HG03571 (cell line): ENCODE data around the gene NPW.
"Not testable (repeated sequence)": the region's sequence is repeated elsewhere in the genome, so short reads cannot be mapped to it uniquely, and the experiment has no call there.

Experiments used
- ATAC-seq: cut with Tn5 transposase; IDR thresholded peaks from one replicate; pipeline ENCODE4 v1.9.1; 2021; ENCODE audit not compliant: unreplicated experiment

The NPW gene

GRCh38 chr16:2019921-2020831 lies 591 bp downstream of the NPW start:
- no peak for ATAC-seq

GRCh38 chr16:2022723-2023091 lies 3.1 kb downstream of the NPW start:
- no peak for ATAC-seq

DNA sequence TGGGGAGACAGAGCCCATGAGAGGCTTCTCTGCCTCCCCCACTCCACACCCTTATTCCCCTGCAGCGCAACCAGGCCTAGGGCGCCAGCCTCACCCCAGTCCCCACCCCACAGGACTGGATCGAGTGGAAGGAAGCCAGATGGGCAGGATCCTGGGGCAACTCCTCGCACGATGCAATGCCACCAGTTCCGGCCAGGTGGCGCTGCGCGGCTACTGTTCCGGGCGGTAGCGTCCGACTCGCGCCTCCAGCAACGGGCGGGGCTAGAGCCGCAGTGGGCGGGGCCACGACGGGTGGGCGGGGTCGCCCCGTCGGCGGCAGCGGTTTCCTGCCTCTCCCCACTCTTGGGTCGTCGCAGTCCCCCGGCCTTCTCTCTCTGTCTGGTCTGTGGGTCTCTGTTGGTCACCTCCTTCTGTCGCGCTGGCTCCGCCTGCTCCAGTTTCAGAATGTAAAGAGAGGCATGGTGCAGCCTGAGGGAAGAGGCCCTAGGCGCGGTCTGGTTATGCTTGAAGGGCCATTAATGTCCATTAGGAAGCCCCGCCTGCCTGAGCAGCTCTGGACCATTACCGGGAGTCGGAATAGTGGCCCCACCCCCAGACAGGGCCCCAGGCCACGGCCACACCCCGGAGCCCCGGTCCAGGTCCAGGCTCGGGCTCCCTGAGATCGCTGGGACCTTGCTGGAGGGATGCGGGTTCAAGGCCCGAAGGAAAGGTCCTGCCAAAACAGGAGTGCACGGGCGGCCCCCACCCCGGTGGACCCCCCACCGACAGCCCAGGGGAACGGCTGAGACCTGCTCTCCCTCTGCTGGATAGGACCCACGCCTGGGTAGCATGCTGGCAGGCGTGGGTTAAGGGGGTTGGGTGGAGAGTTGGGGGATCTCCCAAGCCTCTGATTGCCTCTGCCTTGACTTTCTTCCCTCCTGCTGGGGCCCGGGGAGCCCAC lies 3.8 kb downstream of the NPW start:
- ATAC-seq, result peak; percentile 57

DNA sequence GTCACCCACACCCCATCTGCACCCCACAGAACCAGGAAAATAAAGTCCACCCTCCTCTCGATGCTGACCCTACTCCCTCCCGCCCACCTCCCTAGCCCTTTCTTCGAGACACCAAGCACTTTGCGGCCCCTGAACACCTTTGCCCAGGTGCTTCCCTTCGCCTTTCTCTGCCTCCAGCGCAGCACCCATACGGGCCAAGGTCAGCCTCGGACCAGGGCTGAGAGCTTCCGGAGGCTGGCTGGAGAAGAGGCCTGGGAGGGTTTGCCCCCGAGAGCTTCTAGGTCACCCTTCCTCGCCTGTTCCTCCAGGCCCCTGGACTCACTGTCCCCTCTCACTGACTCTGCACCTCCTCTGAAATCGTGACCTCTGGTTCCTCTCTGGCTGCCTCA lies 4.4 kb downstream of the NPW start:
- no peak for ATAC-seq

DNA sequence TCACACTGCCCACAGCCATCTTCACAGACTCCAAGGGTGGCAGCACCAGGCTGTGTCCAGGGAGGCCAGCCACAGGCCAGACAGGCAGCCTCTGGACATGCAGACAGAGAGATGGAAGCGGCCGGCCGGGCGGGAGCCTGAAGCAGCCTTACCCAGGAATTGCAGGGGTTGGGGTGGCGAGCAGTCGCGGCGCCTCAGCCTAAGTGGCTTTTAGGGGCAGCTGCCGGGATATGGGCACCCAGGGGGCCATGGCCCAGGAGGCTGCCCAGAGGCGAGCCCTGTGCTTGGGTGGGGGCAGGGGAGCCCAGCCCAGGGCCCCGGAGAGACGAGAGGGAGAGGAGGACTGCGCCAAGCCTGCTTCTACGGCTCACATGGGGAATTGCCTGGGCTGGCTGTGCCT lies 5.7 kb downstream of the NPW start:
- ATAC-seq, result no peak

DNA sequence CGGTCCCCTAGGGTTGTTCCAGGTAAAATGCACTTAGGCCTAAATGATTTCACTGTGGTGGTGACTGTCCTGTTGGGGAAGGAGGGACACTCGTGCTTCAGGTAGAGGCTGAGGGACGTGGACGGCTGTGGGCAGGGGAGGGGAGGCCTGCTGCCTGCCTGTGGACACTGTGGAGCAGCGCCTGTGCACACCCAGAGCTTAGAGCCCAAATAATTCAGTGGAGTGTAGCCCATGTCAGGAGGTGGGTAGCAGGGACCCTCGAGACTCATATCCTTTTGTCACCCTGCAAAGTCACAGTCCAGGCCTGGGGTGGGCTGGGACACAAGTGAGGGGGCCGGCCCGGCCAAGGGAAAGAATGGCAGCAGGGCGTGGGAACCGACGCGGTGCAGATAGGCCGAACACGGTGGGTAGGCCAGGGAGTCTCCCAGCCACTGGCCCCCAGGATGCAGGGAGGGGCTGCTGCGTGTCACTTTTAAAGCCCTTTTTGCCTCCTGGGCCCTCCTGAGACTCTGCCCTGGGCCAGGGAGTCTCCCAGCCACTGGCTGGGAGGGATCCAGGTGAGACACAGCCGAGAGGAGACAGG lies 6.4 kb downstream of the NPW start:
- no peak for ATAC-seq

DNA sequence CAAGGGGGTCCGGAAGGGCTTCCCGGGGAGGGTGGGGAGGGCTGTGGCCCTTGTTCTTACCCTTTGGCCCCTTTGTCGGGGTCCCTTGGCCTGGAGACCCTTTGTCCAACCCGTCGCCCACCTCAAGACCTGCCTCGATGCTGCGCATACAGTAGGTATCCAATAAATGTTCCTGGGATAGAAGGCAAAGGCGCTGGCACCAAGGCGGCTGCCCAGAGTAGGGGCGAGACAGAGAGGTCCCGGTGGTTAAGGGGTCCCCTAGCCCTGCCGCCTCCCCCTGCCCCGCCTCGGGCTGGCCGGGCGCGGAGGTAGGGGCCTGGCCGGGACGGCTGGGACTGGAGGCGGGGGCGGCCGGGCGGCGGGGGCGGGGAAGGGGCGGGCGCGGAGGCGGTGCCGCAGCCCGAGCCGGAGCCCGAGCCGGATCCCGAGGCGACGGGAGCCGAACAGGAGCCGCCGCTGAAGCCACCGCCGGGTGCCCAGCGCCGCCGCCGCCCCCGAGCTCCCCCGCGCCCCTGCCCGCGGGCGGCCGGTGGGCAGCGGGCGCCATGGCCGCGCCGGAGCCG lies 7.0 kb downstream of the NPW start, which contains the start of gene NHERF2:
Gene NHERF2 (plus strand): TSS at position 442 of the 563 bp plus-strand sequence. CDS start 104 bp downstream, at position 546.
- no peak for ATAC-seq

GRCh38 chr16:2027024-2028010 lies 7.7 kb downstream of the NPW start:
- no peak for ATAC-seq

DNA sequence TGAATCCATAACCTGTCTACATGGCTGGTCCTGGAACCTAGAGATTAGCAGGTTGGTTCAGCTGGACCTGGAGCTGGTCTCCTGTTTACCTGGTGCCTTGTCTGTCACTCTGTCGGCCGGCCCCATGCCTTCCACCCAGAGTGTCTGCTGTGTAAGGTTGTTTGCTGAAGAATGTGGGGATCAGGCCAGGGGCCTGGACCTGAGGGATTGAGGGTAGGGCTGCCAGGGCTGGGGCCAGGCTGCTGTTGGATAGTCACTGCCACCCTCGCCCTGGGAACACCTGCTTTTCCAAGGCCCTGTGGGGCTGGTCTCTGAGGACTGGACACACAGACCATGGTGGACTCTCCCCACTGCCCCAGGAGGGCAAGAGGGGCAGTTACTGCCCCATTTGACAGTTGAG lies 8.6 kb downstream of the NPW start:
- ATAC-seq, result no peak

- ATAC-seq, result no peak
Measured at GRCh38 chr16:2028620-2029220, 9.1 kb downstream of the NPW start.

DNA sequence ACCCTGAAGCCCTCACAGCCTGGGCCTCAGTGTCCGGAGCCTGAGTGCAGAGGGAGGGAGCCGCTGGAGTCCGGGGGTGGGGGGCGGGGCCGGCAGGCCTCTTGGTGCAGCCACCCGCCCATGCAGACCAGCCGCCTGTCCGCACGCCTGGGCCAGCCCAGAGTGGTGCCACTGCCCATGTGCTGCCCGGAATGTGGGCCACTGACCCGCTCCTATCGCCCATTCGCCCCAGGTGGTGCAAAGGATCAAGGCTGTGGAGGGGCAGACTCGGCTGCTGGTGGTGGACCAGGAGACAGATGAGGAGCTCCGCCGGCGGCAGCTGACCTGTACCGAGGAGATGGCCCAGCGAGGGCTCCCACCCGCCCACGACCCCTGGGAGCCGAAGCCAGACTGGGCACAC lies 9.8 kb downstream of the NPW start:
- no peak for ATAC-seq

DNA sequence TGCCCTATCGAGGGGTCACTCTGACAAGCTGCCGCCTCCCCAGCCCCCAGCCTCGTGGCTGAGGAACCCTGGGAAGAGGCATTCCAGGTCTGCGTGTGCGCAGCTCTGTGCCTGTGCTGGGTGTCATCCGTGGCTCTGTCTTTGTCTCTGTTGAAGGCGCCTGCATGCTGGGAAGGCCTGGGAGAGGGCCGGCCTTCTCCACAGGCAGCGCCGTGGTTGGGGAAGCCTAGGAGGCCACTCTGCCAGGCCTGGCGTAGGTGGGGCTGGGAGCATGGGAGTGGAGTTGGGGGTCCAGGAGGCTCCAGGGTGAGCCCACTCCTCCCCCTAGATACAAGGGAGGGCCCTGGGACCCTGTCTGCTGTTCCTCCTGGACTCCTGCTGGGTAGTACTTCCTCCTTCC lies 10.5 kb downstream of the NPW start:
- ATAC-seq, result no peak

DNA sequence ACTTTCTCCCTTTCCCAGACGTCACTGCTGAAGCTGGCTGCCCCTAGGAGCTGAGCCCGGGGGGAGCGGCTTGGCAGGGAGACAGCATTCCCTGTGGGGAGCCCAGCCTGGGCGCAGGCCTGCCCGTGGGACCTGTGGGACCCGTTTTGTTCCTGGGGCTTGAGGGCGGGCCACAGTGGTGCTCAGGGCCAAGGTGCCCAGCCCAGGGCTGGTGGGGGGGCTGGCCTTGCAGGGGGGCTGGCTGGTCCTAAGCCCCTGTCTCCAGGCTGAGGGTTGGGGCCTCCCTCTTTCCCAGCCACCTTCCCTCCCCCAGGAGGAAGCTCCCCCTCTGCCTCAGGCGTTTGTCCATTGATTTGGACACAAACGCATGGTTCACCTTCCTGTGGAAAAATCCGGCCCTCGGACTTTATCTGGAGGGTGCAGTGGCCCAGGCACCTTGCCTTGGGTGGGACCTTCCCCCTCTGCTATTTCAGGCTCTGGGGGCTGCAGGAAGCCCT lies 11.5 kb downstream of the NPW start:
- ATAC-seq, result no peak

- no peak for ATAC-seq
Measured at GRCh38 chr16:2032285-2033056, 12.9 kb downstream of the NPW start.

DNA sequence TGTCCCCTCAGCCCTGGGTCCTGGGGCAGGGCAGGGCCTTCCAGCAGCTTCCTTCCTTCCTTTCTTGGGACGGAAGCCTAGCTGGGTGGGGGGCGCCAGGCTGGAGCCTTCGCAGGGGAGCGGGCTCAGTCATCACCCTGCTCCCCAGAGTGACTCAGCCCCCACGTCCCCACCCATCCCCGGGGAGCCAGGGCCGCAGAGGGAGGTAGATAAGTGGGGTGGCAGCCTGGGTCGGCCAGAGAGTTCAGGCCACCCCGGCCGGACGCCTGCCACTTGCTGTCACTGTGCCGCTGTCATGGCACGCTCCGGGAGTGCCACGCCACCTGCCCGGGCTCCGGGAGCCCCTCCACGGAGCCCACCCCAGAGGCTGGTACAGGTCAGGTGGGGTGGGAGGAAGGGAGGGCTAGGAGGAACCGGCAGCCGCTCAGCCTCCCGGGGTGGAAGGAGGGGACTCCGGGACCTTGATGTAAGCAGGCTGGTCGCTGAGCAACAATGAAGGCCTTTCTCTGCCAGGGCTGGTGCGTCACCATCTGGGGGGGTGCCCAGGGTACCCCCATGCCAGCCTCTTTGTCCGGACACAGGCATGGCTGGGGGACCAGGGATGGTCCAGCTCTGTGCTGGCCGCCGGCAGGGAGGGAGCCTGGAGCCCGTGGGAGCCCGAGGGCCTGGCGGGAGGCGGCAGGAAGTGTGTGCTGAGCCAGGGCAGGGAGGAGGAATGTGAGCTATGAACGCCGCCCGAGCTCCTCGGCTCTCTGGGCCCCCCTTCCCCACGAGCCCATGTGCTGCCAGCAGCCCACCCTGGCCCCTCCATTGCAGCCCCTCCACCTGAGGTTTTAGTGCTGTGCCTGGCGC lies 13.7 kb downstream of the NPW start:
- ATAC-seq, result no peak

DNA sequence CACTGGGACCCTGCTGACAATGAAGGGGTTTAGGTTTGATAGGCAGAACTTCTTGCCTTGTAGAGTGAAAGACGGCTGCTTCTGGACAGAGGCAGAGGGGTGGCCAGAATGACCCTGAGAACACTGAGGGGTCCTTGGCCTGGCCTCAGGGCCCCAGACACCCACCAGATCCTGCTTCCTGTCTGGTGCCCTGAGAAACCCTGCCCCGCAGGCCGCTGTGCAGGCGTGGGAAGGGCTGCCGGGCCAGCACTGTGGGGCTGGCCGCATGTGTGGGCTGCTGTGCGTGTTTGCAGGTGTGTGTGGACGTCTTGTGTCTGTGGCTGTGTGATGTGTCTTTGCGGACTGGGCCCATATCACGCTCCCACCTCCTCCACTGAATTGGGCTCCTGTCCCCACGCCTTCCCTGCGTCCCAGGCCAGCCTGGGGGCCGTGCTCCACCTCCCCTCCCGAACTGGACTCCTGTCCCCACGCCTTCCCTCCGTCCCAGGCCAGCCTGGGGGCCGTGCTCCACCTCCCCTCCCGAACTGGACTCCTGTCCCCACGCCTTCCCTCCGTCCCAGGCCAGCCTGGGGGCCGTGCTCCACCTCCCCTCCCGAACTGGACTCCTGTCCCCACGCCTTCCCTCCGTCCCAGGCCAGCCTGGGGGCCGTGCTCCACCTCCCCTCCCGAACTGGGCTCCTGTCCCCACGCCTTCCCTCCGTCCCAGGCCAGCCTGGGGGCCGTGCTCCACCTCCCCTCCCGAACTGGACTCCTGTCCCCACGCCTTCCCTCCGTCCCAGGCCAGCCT lies 14.5 kb downstream of the NPW start:
- ATAC-seq, result not testable (repeated sequence)
